Measurements from ENCODE around the gene HOXB1. TPM values are rescaled to one million over a fixed set of nuclear protein-coding genes. Genes with fewer than 3 reads are reported as not detected.

Gene HOXB1
- total and polyA plus RNA-seq, 2 of the 8 experiments (the other 6 are each of a cell fraction or from before 2014, with no cell fraction given) = not detected

GRCh38 chr17:48539177-48539576, 8.4 kb upstream of the HOXB1 start (continued):
- TF ChIP-seq ATF2 (IDR thresholded peaks at IDR 0.05; ENCODE audit: low read length) (no peak), KDM4A (IDR thresholded peaks at IDR 0.05; ENCODE audit: low read depth, low read length, severe bottlenecking) (no peak), EGR1 (IDR thresholded peaks at IDR 0.05; ENCODE audit: borderline replicate concordance, low read depth, low read length) (no peak), RBBP5 (IDR thresholded peaks at IDR 0.05; ENCODE audit: borderline replicate concordance, low read depth, low read length) (no peak), USF2 (IDR thresholded peaks at IDR 0.05; ENCODE audit: low read length) (no peak), NRF1 (IDR thresholded peaks at IDR 0.05; ENCODE audit: low read depth, low read length) (no peak), SIX5 (IDR thresholded peaks at IDR 0.05; ENCODE audit: low read depth, low read length) (no peak), RFX5 (IDR thresholded peaks at IDR 0.05; ENCODE audit: borderline replicate concordance, low read depth, low read length) (no peak), CTCF (IDR thresholded peaks at IDR 0.05; ENCODE audit: control extremely low read depth in 1 of 3, insufficient read depth in 1 of 3, low read depth in 1 of 3, low read length in 3 of 3) (no peak)
